Activated naive CD4-positive, alpha-beta T cell treated with anti-CD3 and anti-CD28 coated beads, Interleukin-2, amount 50 U/mL, for 16 hours (primary cell): ENCODE data around the gene TRAPPC3L.
"Not testable (repeated sequence)": the region's sequence is repeated elsewhere in the genome, so short reads cannot be mapped to it uniquely, and the experiment has no call there.

Experiments
- DNase-seq: peaks from one replicate; pipeline ENCODE4 v3.0.0-alpha.2; 2020

TRAPPC3L gene

DNA sequence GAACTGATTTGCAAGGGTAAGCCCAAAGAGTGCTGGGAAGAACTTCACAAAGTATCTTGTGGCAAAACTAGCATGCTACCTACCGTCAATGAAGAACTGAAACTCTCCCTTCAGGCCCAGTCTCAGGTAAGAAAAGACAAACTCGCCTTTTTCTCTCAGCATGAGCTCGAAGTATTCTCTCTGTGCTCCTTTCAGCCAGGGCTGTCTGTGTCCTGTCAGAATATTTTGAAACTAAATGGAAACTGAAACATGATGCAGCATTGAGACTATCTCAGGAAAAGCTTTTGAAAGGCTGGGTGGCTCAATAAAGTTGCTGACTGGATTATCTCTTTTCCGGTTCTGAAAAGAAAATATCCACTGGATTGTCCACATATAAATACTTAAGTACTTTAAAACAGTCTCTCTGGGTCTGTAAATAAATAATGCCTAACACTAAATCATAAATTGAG lies 33.3 kb downstream of the TRAPPC3L start:
- no peak for DNase-seq

DNA sequence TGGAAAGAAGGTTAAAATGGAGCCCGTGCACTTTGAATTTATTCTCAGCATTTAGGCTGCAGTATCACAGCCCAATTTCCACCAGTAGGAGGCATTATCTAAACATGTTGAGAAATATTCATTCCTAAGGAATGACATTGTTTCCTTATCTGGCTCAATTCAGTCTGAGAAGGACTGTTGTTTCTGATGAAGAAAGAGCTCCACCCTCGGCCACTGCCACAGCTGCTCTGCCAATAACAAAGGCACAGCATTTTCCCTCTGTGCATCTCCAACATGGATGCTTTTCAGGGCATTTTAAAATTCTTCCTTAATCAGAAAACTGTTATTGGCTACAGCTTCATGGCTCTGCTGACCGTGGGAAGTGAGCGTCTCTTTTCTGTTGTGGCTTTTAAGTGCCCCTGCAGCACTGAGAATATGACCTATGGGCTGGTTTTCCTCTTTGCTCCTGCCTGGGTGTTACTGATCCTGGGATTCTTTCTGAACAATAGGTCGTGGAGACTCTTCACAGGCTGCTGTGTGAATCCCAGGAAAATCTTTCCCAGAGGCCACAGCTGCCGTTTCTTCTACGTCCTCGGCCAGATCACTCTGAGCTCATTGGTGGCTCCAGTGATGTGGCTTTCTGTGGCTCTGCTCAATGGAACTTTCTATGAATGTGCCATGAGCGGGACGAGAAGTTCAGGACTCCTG lies 33.9 kb downstream of the TRAPPC3L start, which contains the start of gene CALHM5:
TSS of gene CALHM5 (plus strand) at position 216 of the 687 bp plus-strand sequence. CDS start at position 274, 58 bp downstream.
- no peak for DNase-seq

DNA sequence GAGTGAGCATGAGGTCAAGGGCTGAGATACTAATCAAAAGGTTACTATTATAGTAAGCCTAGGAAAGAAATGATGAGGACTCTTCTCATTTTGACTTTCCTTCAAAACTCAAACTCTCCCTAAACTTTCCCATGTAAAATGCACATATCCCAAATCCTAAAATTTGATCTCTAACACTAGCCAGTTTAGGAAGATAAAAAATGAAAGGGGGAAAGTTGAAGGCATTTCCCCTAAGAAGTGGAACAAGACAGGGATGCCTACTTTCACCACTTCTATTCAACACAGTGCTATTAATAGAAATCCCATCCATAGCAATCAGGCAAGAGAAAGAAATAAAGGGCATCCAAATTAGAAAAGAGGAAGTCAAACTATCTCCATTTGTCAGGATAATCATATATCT lies 37.0 kb downstream of the TRAPPC3L start:
- DNase-seq = no peak

DNA sequence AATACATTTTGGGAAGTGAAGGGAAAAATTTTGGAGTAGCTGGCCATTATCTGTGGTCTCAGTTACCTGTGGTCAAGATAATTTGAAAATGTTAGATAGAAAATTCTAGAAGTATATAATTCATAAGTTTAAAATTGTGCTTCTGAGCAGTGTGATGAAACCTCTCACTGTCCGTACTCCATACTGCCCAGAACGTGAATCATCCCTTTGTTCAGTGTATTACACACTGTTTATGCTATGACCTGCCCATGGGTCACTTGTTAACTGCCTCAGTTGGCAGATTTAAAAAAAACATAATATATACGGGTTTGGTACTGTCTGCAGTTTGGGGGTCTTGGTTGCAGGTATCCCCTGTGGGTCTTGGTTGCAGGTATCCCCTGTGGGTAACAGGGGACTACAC lies 38.2 kb downstream of the TRAPPC3L start:
- no peak for DNase-seq

DNA sequence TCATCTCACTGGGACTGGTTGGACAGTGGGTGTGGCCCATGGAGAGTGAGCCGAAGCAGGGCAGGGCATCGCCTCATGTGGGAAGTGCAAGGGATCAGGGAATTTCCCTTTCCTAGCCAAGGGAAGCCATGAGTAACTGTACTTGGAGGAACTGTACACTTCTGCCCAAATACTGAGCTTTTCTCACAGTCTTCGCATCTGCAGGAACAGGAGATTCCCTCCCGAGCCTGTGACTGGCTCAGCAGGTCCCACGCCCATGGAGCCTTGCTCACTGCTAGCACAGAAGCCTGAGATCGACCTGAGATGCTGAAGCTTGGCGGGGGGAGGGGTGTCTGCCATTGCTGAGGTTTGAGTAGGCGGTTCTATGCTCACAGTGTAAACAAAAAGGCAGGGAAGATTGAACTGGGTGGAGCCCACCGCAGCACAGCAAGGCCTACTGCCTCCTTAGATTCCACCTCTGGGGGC lies 44.5 kb downstream of the TRAPPC3L start:
- DNase-seq = no peak

DNA sequence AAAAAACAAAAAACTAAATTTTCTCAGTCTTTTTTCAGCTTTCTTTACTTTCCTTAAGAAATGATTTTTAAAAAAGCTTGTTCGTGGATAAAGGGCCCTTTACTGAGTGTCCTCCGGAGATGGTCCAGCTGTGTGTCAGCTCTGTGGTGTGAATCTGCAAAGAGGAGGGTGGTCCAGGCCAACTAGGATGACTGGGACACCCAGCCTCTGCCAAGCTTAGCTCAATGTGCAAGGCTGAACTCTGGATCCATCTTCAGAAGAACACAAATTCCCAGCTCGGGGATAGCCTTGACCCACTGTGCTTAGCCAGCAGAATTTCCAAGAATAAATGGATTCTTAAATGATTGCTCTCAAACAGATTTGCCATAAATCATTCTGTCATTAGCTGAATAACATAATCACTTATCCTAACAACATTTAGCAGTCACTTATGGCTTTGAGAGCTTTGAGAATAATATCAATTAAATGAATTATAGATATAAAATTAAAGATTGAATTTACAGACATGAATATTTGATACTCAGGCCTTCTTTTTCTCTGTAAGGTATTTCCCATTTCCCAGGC lies 48.3 kb downstream of the TRAPPC3L start:
- no peak for DNase-seq

DNA sequence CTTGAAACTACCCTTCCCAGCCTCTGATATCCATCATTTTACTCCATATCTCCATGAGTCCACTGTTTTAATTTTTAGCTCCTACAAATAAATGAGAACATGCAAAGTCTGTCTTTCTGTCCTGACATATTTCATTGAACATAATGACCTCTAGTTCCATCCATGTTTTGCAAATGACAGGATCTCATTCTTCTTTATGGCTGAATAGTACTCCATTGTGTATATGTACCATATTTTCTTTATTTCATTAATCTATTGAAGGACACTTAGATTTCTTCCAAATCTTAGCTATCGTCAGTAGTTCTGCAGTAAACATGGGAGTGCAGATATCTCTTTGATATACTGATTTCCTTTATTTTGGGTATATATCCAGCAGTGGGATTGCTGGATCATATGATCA lies 50.3 kb downstream of the TRAPPC3L start:
- not testable (repeated sequence) for DNase-seq

DNA sequence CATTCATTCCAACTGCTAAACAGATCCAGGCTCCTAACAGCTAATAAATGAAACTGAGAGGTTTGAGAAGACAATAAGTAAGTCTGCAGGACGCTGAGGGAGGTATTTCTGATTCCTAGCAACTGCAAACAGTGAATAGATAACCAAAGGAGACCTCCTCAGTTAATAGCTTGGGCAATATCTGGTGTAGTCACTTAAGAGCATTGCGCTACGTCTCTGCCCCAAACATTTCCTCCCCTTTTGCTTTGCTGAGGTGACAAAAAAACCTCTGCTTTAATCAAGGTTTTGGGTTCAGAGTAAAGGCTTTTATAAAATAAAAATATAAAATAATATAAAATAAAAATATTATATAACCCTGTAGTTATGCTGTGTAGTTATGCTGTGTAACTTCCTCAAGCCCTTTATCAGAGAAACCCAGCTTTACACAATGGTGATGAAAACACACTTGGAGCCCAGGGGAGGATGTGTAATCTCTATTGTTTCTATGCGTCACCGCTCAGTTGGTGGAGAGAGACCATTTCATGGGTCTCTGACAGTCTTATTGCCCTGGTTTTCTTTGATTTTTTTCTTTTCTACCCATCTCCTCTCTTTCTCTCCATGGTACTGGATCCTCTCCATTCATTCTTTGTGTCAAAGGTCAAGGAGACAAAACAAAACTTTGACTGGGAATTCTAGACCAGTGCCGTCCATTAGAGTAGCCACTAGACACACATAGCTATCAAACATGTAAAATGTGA lies 53.0 kb downstream of the TRAPPC3L start:
- DNase-seq = no peak

DNA sequence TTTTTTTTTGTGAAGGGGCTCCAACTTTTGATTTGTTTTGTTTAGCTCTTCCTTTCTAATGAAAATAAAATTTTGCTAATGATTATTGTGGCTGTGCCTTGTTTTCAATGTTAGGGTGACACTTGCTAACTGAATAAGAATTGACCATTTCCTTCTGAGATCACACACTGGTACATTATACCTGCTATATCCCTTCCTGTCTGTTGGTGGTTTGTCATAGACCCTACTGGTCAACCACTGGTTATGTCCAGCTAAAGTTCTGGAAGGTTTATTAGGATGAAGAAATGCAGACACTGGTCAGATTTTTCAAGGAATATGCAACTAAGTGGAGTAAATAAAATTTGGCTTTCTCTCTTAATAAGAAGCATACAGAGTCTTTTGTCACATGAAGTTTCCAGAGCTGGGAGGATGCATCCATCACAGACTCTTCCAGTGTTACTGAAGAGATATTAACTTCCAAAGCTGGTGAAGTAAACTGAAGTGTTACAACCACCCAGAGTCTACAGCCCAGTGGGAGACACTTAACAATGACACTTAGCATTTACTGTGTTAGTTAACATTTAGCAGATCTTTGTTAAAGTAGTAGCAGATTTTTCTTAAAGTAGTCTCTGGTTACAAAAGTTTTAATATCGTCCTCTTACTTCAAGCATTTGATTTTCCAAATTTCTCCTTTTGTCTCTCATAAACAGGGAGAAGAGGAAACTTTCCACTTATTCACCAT lies 53.7 kb downstream of the TRAPPC3L start:
- no peak for DNase-seq

DNA sequence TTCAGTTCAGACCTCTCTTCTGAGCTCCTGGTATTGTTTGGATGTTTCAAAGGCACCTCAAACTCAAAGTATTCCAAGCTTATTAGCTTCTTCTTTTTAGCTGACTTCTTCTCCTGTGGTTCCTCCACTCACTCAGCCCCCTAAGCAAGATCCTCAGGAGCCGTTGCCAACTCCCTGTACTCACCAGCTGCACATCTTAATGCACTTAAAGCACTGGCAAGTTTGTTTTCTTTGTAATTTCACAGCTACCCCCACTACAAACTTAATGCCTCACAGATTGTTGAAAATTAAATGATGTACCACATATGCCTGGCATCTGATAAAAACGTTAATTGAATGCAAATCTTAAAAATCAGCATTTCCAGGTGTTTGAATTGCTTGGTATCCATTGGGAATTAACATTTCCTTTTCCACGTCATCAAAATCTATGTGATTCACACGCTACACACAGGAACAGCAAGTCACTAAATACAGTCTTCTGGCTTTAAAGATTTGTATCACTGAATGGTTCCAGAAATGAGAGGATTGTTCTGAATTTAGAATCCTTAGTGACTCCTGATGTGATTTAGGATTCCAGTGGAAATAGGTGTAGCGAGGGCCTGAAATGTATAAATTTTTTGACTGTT lies 59.8 kb downstream of the TRAPPC3L start:
- DNase-seq = no peak

DNA sequence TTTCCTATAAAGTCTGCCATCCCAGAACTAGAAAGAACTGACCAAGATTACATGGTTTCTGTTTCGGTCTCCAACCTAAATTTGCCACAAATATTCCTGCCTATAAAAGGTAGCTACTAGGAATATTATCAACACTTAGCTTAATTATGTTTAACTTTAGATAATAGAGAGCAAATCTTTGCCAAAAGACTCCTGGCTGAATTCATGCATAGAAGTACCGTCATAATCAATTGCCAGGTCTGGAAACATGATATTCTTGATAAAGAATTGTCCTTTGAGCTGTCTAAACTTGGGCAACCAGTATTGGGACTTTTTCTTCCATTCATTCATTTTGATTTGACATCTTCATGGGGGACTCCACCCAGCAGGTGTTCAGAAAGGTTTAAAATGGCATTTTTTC lies 61.9 kb downstream of the TRAPPC3L start:
- no peak for DNase-seq

DNA sequence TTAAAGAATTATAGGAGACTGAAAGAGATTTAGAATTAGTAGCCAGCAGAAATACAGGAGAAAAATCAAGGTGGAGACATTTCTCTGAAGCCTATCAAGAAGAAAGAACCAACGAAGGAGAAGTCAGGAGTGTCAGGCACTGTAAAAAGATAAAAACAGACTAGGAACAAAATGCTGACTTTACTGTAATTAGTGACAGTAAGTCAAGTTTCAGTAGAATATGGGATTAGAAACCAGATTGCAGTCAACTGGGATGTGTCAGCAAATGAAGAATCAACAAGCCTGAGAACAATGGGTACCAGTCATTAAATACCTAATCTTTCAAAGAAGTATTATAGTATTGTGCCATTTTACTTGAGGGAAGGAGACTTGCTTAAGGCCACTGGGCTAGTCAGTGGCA lies 62.7 kb downstream of the TRAPPC3L start:
- DNase-seq = no peak

DNA sequence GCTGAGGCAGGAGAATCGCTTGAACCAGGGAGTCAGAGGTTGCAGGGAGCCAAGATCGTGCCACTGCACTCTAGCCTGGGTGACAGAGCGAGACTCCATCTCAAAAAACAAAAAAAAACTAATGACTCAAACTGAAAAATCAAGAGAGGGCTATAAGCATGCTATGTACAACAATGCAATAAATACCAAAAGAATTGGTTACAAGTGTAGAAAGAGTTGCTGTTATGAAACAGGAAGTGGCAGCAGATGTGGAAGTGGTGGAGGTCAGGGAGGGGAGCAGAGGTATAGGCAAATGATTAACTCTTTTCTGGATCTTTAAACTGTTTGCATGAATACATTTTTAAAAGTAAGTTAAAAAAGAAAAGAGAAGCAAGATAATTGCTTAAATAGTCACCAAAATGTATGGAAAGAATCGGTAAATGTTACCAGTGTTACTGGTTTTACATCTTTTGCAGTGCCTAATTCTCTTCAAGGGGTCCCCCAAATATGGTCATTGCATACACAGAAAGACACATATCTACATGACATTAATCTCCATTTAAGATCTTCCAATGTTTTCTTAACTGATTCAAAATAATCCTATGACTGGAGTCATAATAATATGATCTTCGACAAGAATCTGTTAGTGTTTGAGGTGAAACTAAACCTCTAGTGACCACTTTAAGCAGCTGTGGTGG lies 69.3 kb downstream of the TRAPPC3L start:
- DNase-seq = no peak

DNA sequence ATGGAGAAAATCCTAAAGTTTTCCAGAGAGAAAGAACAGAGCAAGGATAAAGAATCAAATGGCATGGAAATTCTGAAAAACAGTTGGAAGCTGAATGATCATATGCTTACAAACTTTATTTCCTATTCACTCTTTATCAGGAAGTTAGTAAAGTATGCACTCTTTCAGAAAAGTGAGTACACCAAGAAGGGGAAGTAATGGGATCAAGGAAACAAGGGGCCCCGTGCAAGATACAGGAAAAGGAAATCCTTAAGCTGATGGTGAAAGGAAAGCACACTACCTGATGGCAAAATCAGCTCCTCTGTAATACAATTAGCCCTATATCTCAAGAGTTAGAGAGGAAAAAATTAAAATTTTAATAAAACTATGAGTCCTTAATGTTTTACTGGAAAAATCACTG lies 70.3 kb downstream of the TRAPPC3L start:
- no peak for DNase-seq

DNA sequence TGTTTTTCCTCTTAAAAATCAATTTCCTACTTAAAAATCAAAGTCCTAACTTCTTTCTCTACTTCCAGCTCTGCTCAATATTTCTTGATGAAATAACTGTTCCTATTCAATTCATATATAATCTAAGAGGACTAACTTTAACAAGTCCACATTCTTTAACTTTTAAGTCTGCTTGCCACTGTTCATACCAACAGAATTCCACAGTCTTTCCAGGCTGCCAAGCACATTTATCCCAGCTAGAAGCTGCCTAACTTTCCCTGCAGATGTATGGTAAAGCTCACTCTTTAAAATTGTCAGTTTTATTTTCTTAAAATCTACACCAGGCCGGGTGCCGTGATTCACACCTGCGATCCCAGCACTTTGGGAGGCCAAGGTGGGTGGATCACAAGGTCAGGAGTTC lies 72.8 kb downstream of the TRAPPC3L start:
- DNase-seq = no peak

DNA sequence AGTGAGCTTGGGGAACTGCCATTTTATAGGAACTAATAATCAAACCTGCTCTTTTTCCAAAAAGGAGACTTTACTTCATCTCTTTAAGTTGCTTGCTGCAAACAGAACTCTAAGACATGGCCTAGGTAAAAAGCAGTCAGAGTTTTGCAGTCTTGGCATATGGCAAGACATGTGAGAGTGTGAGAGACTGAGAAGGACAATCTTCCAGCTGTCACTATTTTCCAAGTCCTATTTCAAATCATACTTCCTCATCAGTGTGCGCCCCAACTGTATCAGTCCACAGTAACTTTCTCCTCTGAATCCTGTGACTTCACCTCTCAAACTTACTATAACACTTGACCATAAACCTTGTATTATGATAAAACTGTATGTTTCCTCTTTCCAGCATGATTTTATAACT lies 74.0 kb downstream of the TRAPPC3L start:
- DNase-seq = no peak

DNA sequence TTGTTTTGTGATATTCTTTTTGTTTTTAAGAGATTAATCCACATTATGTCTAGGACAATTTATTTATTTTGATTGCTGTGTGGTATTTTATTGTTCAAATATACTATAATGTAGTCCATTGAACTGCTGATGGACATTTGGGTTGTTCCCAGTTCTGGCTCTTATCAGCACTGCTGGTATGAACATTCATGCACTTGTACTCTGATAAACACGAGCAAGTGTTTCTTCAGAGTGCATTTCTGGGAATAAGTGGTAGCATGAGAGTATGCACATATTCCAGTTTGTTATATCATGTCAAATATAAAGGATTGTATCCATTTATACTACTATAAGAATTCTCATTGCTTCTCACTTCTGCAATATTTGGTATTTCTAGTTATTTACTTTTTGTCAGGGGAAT lies 77.2 kb downstream of the TRAPPC3L start:
- DNase-seq = no peak

DNA sequence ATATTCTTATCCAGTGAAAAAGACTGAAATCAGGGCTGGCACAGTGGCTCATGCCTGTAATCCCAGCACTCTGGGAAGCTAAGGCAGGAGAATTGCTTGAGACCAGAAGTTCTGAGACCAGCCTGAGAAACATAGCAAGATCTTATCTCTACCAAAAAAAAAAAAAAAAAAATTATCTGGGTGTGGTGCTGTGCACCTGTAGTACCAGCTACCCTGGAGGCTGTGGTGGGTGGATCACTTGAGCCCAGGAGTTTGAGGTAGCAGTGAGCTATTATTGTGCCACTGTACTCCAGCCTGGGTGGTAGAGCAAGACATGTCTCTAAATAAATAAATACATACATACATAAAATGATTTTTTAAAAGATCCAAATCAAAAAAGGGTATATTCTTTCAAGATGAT lies 78.0 kb downstream of the TRAPPC3L start:
- no peak for DNase-seq

DNA sequence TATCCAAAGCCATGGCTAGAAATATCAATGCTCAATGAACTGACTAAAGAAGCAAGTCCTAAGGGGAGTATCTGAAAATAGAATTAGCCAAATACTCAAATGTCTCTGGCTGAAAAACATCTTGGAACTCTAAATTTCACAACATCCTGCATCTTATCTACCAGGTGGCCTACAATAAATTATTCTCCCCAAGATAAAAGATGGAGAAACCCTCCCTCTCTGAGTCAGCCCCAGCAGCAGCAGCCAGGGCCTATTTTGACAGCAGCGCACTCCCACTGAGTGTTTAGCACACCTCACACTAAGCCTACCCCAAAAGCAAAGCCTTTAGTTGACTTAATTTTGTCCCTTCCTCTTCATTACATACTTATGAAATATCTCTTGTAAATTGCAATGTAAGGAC lies 78.4 kb downstream of the TRAPPC3L start:
- DNase-seq = no peak

DNA sequence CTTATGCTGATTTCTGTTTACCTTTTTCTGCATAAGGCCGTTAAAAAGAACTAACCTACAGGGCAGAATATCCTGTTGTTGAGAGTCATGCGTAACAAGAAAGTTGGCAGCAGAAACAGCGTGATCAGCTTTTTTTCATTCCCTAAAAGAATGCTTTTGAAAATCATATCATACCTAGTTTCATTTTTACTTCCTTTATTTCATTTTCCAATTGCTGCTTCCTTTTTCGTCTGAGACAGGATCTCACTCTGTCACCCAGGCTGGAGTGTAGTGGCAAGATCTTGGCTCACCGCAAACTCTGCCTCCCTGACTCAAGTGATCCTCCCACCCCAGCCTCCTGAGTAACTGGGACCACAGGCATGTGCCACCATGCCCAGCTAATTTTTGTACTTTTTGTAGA lies 80.2 kb downstream of the TRAPPC3L start:
- DNase-seq = no peak

DNA sequence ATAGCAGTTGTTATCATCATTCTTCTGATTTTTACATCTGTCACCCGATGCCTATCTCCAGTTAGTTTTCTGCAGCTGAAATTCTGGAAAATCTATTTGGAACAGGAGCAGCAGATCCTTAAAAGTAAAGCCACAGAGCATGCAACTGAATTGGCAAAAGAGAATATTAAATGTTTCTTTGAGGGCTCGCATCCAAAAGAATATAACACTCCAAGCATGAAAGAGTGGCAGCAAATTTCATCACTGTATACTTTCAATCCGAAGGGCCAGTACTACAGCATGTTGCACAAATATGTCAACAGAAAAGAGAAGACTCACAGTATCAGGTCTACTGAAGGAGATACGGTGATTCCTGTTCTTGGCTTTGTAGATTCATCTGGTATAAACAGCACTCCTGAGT lies 82.2 kb downstream of the TRAPPC3L start:
- DNase-seq = no peak
